OCI-LY7 (cell line): Measurements from ENCODE around the gene TRIM52. TPM values are rescaled to one million over a fixed set of nuclear protein-coding genes. Genes with fewer than 3 reads are reported as not detected.

Experiments
- BruUV-seq: library from RNA; stranded (reverse); fragments of 400-500 nt; replicated peaks from 2 replicates; lab custom pipeline; 2021; lab: Mats Ljungman, UMichigan
- CTCF ChIA-PET: fragments of 300-600 bp; sonication (Branson Sonifier 250); formaldehyde crosslinking; loops from one replicate; lab custom pipeline; 2022; ENCODE audit warnings: antibody characterized with exemption; ENCODE audit not compliant: unreplicated experiment; lab: Charles Lee
- POLR2A ChIA-PET: fragments of 300-600 bp; sonication (Branson Sonifier 250); formaldehyde crosslinking; loops from one replicate; lab custom pipeline; 2022; ENCODE audit warnings: antibody characterized with exemption; lab: Charles Lee
- DNase-seq: peaks from one replicate; pipeline ENCODE4 v3.0.0-alpha.2; 2015; ENCODE audit warnings: low spot score
- H2AFZ ChIP-seq: fragments of 200-600 bp; sonication (generic), shearing (Covaris generic); 2 replicates; pipeline ENCODE4 v1.6.1; 2014; ENCODE audit warnings: mild to moderate bottlenecking, antibody characterized with exemption, low read length, moderate library complexity
- H3K27ac ChIP-seq: fragments of 200-600 bp; sonication (generic); 2 replicates; pipeline ENCODE4 v1.5.1; 2014; ENCODE audit warnings: mixed run types, low read depth, mild to moderate bottlenecking, moderate library complexity, low read length, inconsistent platforms; ENCODE audit not compliant: poor library complexity, severe bottlenecking
- H3K36me3 ChIP-seq: fragments of 200-600 bp; sonication (generic); 2 replicates; pipeline ENCODE4 v1.6.1; 2014; ENCODE audit warnings: mild to moderate bottlenecking, antibody characterized with exemption, low read length, moderate library complexity, mixed read lengths; ENCODE audit not compliant: insufficient read depth
- H3K4me1 ChIP-seq: fragments of 200-600 bp; sonication (generic); 2 replicates; pipeline ENCODE4 v1.5.1; 2014; ENCODE audit warnings: mild to moderate bottlenecking, low read length; ENCODE audit not compliant: insufficient read depth, poor library complexity, severe bottlenecking
- H3K4me2 ChIP-seq: fragments of 200-600 bp; sonication (generic); 2 replicates; pipeline ENCODE4 v1.6.1; 2014; ENCODE audit warnings: mild to moderate bottlenecking, low read length
- H3K4me3 ChIP-seq: fragments of 200-600 bp; sonication (generic); 2 replicates; pipeline ENCODE4 v1.5.1; 2014; ENCODE audit warnings: mild to moderate bottlenecking, low read depth, low read length; ENCODE audit not compliant: poor library complexity, severe bottlenecking
- H3K79me2 ChIP-seq: fragments of 200-600 bp; sonication (generic); 2 replicates; pipeline ENCODE4 v1.6.1; 2016; ENCODE audit warnings: low read depth, mild to moderate bottlenecking, low read length, moderate library complexity, mixed read lengths; ENCODE audit not compliant: insufficient read depth
- H3K9me2 ChIP-seq: fragments of 200-600 bp; sonication (generic); 2 replicates; pipeline ENCODE4 v1.6.1; 2016; ENCODE audit warnings: mild to moderate bottlenecking, low read length, mixed read lengths; ENCODE audit not compliant: insufficient read depth
- H3K9me3 ChIP-seq: fragments of 200-600 bp; sonication (generic); 2 replicates; pipeline ENCODE4 v1.6.1; 2014; ENCODE audit warnings: mild to moderate bottlenecking, mixed run types, low read length, mixed read lengths
- H4K20me1 ChIP-seq: fragments of 200-600 bp; sonication (generic); 2 replicates; pipeline ENCODE4 v1.6.1; 2014; ENCODE audit warnings: mild to moderate bottlenecking, antibody characterized with exemption, low read length, moderate library complexity, mixed read lengths; ENCODE audit not compliant: insufficient read depth
- CTCF ChIP-seq: fragments of 200-600 bp; sonication (generic); conservative IDR thresholded peaks from 2 replicates; pipeline ENCODE4 v1.5.1; 2014; ENCODE audit warnings: mild to moderate bottlenecking, antibody characterized with exemption, low read length, moderate library complexity, mixed read lengths
- EZH2phosphoT487 ChIP-seq: fragments of 200-600 bp; sonication (generic); IDR thresholded peaks from 2 replicates; pipeline ENCODE4 v1.6.1; 2018; ENCODE audit warnings: low read depth, borderline replicate concordance, mild to moderate bottlenecking, mixed run types, antibody characterized with exemption, low read length, moderate library complexity, mixed read lengths
- intact Hi-C: fragments of 100-400 bp; cut with micrococcal nuclease; formaldehyde crosslinking; loops from one replicate; pipeline ENCODE4 v1.10.0; 2022; ENCODE audit not compliant: unreplicated experiment
- total RNA-seq, 2 experiments: library from RNA; depleted of rRNA in 1 of 2; stranded (reverse); fragments of >200 nt in 1 of 2; shearing (Covaris generic) in 1 of 2; gene quantifications; 2 replicates each; pipeline ENCODE4 v1.2.3, GENCODE V29; 2014 to 2022

The TRIM52 gene
- total RNA-seq, 2 experiments from 2014 or later: 16.1 to 33.5 TPM

GRCh38 chr5:181233801-181234454, 27.0 kb downstream of the TRIM52 start:
- Histone ChIP-seq H3K9me3 (no peaks in the 10 kb centered on the region), H3K4me1 (peaks cover 18% of the 10 kb centered on the region), H2AFZ (no peak overlapping the region), H3K79me2 (peaks cover 10% of the 10 kb centered on the region; the same call in 1 of the 2 replicates), H4K20me1 (peaks cover 18% of the 10 kb centered on the region), H3K9me2 (no peaks in the 10 kb centered on the region), H3K27ac (no peak overlapping the region), H3K36me3 (peaks cover 96% of the 10 kb centered on the region), H3K4me2 (no peak overlapping the region), H3K4me3 (no peak overlapping the region)
- CTCF ChIA-PET: no interaction called here
- TF ChIP-seq CTCF (no peak), EZH2phosphoT487 (no peak)
- POLR2A ChIA-PET: no interaction called here
- no TSS peak for BruUV-seq
- intact Hi-C loops: no loop called here
- DNase-seq: no peak

GRCh38 chr5:181233088-181233800, 27.7 kb downstream of the TRIM52 start:
- H3K9me3 ChIP-seq: no peaks in the 10 kb centered on the region
- no peak overlapping the region for H2AFZ ChIP-seq
- CTCF ChIA-PET: no interaction called here
- TF ChIP-seq EZH2phosphoT487 (no peak), CTCF (no peak)
- peaks cover 94% of the 10 kb centered on the region for H3K36me3 ChIP-seq
- H4K20me1 ChIP-seq: peaks cover 11% of the 10 kb centered on the region
- H3K79me2 ChIP-seq: peaks cover 5% of the 10 kb centered on the region; the same call in 1 of the 2 replicates
- no peaks in the 10 kb centered on the region for H3K9me2 ChIP-seq
- POLR2A ChIA-PET: no interaction called here
- no TSS peak for BruUV-seq
- H3K4me1 ChIP-seq: peaks cover 19% of the 10 kb centered on the region
- H3K27ac ChIP-seq: no peak overlapping the region
- no peak for DNase-seq
- intact Hi-C loops: no loop called here
- no peak overlapping the region for H3K4me2 ChIP-seq
- H3K4me3 ChIP-seq: no peak overlapping the region

GRCh38 chr5:181232593-181232992, 28.4 kb downstream of the TRIM52 start:
- DNase-seq: no peak
- H3K36me3 ChIP-seq: peaks cover 94% of the 10 kb centered on the region
- no peaks in the 10 kb centered on the region; the same call in 1 of the 2 replicates for H3K79me2 ChIP-seq
- no peak overlapping the region for H2AFZ ChIP-seq
- H3K27ac ChIP-seq: no peak overlapping the region
- TF ChIP-seq EZH2phosphoT487 (no peak), CTCF (no peak)
- ChIA-PET CTCF (no interaction called here), POLR2A (no interaction called here)
- no peak overlapping the region for H3K4me3 ChIP-seq
- H4K20me1 ChIP-seq: peaks cover 4% of the 10 kb centered on the region
- no TSS peak for BruUV-seq
- no peak overlapping the region for H3K4me2 ChIP-seq
- peaks cover 19% of the 10 kb centered on the region for H3K4me1 ChIP-seq
- no peaks in the 10 kb centered on the region for H3K9me2 ChIP-seq
- H3K9me3 ChIP-seq: no peaks in the 10 kb centered on the region
- intact Hi-C loops: no loop called here
